SK-N-DZ (cell line): ENCODE results near the gene SCN2B. TPM values are rescaled to one million over a fixed set of nuclear protein-coding genes. Genes with fewer than 3 reads are reported as not detected.

Experiments used
- DNase-seq: peaks from one replicate; pipeline ENCODE4 v3.0.0-alpha.2; 2015; ENCODE audit warnings: low spot score
- polyA plus RNA-seq, 2 experiments: library from polyadenylated mRNA; depleted of rRNA; stranded (reverse); fragments of >200 nt; gene quantifications; 2 replicates each; pipeline ENCODE4 v1.2.3, GENCODE V29; 2014

The SCN2B gene, protein sequence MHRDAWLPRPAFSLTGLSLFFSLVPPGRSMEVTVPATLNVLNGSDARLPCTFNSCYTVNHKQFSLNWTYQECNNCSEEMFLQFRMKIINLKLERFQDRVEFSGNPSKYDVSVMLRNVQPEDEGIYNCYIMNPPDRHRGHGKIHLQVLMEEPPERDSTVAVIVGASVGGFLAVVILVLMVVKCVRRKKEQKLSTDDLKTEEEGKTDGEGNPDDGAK
- not detected in 2 replicates for polyA plus RNA-seq (2014; cell fraction: cytosol; rRNA removed)
- polyA plus RNA-seq (2014; cell fraction: nucleus; rRNA removed), result not detected in 2 replicates

GRCh38 chr11:118175993-118176777, at the start of gene SCN2B:
Gene SCN2B, minus strand, starts transcription at chr11:118176639. Its CDS starts 208 bp downstream, at chr11:118176431.
- no peak for DNase-seq

- no peak for DNase-seq
These were observed 48.2 kb upstream of the SCN2B start, which contains the start of gene JAML for GRCh38 chr11:118224511-118225188. Gene JAML, minus strand, starts transcription at chr11:118225011. Its CDS starts 10,145 bp downstream, at chr11:118214866.

- DNase-seq, result no peak
These were observed 47.6 kb upstream of the SCN2B start for GRCh38 chr11:118223992-118224391.

DNA sequence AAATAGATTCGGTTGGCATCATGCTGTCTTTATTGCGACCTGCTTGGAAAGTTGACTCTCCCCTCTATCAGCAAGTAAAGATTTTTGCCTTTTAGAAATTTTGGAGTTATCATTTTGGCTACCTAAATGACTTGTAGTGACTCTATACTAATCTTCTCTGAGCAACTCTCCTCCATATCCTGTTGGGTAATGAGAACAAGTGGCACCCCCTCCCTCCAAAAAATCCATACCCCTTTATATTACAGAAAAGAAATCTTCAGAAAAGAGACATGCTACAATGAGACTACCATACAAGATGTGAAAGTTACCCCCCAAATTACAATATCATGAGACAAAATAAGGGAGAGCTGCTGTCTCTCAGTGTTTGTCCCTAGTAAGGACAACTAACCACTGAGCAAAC, 47.1 kb upstream of the SCN2B start:
- no peak for DNase-seq

DNA sequence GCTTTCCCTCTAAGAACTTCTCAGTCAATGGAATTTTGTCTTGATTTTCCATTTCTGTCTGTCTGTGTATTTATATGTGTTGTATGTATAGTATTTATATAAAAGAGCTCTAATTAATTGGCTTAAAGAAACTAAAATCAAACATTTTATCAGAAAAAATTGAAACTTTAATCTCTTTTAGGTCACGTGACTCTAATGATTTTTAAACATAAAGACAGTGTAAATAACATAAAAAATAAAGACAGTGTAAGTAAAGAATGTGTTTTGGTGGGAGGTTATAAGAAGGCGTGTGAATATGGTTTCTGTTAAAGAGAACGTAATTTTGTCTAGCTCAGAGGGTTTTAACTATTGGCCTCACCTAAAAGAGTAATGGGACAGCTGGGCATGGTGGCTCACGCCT, 46.0 kb upstream of the SCN2B start:
- DNase-seq, result no peak

DNA sequence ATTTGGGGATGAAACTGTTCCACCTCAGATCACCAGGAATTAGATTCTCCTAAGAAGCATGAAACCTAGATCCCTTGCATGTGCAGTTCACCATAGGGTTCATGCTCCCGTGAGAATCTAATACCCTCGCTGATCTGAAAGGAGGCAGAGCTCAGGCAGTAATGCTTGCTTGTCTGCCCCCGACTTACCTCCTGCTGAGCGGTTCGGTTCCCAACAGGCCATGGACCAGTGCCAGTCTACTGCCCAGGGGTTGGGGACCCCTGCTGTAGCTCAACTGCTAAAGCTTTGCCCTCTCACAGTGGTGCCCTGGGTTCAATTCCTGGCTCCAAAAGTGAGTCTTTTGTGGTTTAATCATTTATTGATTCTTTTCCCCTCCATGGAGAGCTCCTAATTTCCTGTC, 45.0 kb upstream of the SCN2B start:
- no peak for DNase-seq

DNA sequence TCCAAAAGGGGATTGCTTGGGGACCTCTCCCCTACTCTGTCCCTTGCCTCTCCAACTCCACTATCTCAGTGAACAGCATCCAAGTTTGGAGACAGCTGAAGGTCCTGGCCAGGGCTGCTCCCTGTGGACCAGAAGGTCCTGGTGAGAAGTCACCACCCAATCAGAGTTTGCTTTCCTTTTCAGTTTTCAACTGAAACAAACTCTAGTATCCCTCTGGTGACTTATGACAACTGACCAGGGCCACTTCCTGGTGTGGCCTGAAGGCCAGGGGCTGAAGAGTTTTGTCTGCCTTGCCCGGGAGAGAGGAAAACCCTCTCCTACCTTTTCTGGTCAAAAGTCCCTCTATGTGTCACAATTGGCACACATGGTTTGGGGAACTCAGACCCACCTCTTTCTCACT, 43.3 kb upstream of the SCN2B start:
- DNase-seq, result no peak

GRCh38 chr11:118219244-118219643, 42.8 kb upstream of the SCN2B start:
- DNase-seq, result no peak

- no peak for DNase-seq
These were observed 41.1 kb upstream of the SCN2B start for GRCh38 chr11:118217575-118217974.

GRCh38 chr11:118216621-118217481, 40.4 kb upstream of the SCN2B start:
- no peak for DNase-seq

DNA sequence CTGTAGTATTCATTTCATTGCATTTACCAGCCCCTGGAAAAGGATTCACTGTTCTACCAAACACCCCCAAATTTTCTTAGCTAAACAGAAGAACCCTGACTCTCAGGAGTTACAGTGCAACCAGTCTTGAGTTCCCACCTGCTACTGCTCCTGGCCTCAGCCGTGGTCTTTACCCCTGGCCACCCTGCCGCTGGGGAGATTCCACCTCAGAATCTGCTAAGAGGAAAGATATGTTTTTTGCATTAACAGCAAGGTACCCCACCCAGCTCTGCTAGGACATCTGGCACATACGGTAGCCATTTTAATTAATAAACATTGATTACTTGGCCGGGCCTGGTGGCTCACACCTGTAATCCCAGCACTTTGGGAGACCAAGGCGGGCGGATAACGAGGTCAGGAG, 39.3 kb upstream of the SCN2B start:
- no peak for DNase-seq

GRCh38 chr11:118215262-118215661, 38.8 kb upstream of the SCN2B start:
- no peak for DNase-seq

DNA sequence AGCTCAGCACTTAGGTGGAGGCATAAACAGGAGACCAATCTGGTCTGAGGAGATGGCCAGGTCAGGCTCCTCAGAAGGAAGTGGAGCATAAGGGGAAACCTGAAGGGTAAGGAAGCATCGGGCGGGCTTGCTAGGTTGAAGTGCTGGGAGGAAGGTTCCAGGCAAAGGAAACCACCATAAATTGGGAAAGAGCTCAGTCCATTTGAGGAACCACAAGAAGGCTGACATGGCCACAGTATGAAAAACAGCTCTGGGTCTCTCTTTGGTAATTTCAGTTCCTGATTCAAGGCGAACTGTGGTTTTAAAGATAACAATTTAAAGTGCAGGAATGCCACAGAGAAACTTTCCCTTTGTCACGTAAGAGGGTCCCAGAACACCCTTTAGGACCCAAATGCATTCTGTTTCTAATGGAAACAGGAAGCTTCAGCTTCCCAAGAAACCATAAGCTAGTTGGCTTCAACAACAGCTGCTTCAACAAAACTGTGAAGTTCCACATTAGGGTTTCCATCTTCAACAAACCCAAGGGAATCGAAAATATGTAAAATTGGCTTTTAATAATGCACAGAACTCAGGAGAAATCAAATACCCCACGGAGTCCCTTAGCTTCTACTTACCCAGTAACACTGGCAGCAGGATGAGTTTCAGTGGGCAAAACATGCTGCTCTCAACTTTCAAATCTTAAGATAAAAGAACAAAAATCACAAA, 37.9 kb upstream of the SCN2B start:
- DNase-seq, result no peak

- DNase-seq, result no peak
These were observed 37.3 kb upstream of the SCN2B start for GRCh38 chr11:118213781-118214180.

- DNase-seq, result no peak
These were observed 36.8 kb upstream of the SCN2B start for GRCh38 chr11:118213201-118213600.

- DNase-seq, result no peak
These were observed 36.3 kb upstream of the SCN2B start for GRCh38 chr11:118212781-118213191.

DNA sequence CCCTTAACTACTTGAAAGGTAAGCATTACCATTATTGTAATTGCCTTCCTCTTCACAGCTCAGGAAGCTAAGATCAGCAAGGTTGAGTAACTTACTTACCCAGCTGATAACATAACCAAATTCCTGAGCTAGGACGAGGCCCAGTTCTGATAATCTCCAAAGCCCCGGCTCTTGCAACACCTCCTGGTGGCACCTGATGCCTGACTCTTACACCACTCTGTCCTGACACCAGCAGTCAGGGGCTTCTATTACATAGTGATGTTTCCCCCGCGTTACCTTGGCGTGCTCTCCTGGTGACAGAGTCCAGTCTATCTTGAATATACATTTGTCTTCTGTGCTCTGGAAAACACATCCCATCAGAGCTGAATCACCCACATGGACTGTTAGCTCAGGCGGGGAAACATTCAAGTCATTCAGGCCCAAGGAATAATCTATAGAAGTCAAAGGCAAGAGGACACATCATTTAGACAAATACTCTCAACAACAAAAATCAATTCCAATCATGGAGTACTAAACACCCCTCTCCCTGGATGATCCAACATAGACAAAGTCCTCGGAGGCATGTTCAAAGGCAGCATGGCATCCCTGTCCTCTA, 35.8 kb upstream of the SCN2B start:
- no peak for DNase-seq

DNA sequence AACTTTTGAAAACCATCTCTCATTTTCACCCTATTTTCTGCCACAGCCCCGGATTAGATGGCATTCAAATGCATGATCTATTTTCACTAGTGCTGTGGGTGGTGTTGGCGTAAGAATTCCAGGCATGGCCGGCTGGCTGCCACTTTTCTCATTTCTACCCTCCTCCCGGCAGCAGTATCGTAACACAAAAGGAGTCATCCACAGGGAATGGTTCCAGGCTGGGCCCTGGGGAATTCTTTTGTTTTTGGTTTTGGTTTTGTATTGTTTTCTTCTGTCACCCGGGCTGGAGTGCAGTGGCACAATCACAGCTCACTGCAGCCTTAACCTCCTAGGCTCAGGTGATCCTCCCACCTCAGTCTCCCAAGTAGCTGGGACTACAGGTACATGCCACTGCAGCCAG, 34.6 kb upstream of the SCN2B start:
- no peak for DNase-seq

GRCh38 chr11:118210323-118210722, 33.9 kb upstream of the SCN2B start:
- no peak for DNase-seq

DNA sequence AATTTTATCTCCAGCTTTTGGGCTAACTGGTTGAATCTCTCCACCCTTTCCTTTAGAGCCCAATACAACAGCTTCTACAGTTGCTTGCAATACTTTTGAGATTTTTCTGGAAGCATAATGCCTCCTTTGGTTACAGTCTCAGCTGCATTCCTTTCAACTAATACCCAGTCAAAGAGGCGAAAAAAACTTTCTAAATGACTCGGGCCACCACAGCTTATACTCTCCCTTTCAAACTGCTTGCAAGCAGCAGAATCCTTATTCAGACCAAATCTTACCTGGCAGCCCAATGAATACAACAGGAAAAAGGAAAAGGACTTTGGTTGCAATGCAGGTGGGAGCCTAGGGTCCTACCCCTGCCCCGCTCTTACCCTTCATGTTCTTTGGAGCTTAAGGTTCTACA, 32.6 kb upstream of the SCN2B start:
- no peak for DNase-seq
